AG04450 (cell line): ENCODE data around the gene IL3. TPM values are rescaled to one million over a fixed set of nuclear protein-coding genes. Genes with fewer than 3 reads are reported as not detected.
A peak's percentile ranks its signal among the peaks of the same experiment; 100 is the strongest.

Experiments used
- CTCF ChIA-PET: fragments of 300-600, 350-600 bp; formaldehyde crosslinking; extraction: SDS; loops from one replicate; lab custom pipeline; 2022; ENCODE audit warnings: antibody characterized with exemption, inconsistent platforms; lab: Charles Lee
- POLR2A ChIA-PET: fragments of 350-600 bp; formaldehyde crosslinking; extraction: SDS; loops from one replicate; lab custom pipeline; 2021; ENCODE audit warnings: antibody characterized with exemption, inconsistent platforms; lab: Yijun Ruan, JAX
- DNase-seq: peaks from one replicate; pipeline ENCODE4 v3.0.0-alpha.2; 2011; ENCODE audit warnings: low read depth, low spot score
- H3K27ac ChIP-seq: one replicate; pipeline ENCODE4 v1.5.1; 2012; ENCODE audit warnings: low read depth, low read length, control low read depth
- H3K27me3 ChIP-seq: one replicate; pipeline ENCODE4 v1.6.0; 2012; ENCODE audit warnings: low read length; ENCODE audit not compliant: control insufficient read depth, insufficient read depth
- H3K4me3 ChIP-seq: 2 replicates; pipeline ENCODE4 v1.5.1; 2011; ENCODE audit warnings: mild to moderate bottlenecking, low read depth, low read length, control low read depth
- H3K9me3 ChIP-seq: 2 replicates; pipeline ENCODE4 v1.5.1; 2012; ENCODE audit warnings: low read length; ENCODE audit not compliant: control insufficient read depth, insufficient read depth
- CTCF ChIP-seq: IDR thresholded peaks from 2 replicates; pipeline ENCODE4 v1.5.1; 2011; ENCODE audit warnings: low read depth, low read length, control low read depth, inconsistent platforms
- polyA plus RNA-seq: library from polyadenylated mRNA; depleted of rRNA; stranded (reverse); fragments of >200 nt; gene quantifications from 2 replicates; pipeline ENCODE4 v1.2.3, GENCODE V29; 2011

The IL3 gene
- polyA plus RNA-seq, 1 experiment, result not detected

GRCh38 chr5:132059043-132059695, 1.3 kb upstream of the IL3 start:
- DNase-seq, result no peak
- ChIA-PET POLR2A (no interaction called here), CTCF (interaction anchor here (0.9 kb wide), 1 partner anchor 121 kb away, joined by 3 read pairs; no protein-coding TSS in a partner anchor)
- H3K9me3 ChIP-seq, result no peaks in the 10 kb centered on the region; the same call in 1 of the 2 replicates
- H3K4me3 ChIP-seq, result no peak overlapping the region
- peaks cover 20% of the 10 kb centered on the region for H3K27me3 ChIP-seq
- TF ChIP-seq CTCF, result no peak
- no peak overlapping the region for H3K27ac ChIP-seq

GRCh38 chr5:132059696-132060500, 557 bp upstream of the IL3 start:
- ChIA-PET POLR2A (no interaction called here), CTCF (interaction anchor here (0.9 to 1.0 kb wide), 2 partner anchors 120 kb away, joined by 3 read pairs; no protein-coding TSS in a partner anchor)
- no peak for TF ChIP-seq CTCF

GRCh38 chr5:132063090-132063911, 2.8 kb downstream of the IL3 start:
- Histone ChIP-seq H3K27ac (no peak overlapping the region), H3K9me3 (no peaks in the 10 kb centered on the region; the same call in 1 of the 2 replicates), H3K4me3 (no peak overlapping the region), H3K27me3 (peaks cover 8% of the 10 kb centered on the region)
- TF ChIP-seq CTCF, result peak; percentile 97
- DNase-seq, result peak; percentile 30
- POLR2A ChIA-PET, result no interaction called here
- CTCF ChIA-PET, result interaction anchor here (0.5 to 5.0 kb wide), 42 partner anchors 9 to 894 kb away, joined by 3 to 55 read pairs (median 4); partner anchors contain the start of genes CSF2 and P4HA2

More at GRCh38 chr5:132059696-132060500, 557 bp upstream of the IL3 start:
- H3K9me3 ChIP-seq, result no peaks in the 10 kb centered on the region; the same call in 1 of the 2 replicates
- no peak overlapping the region for H3K4me3 ChIP-seq
- no peak for DNase-seq
- H3K27me3 ChIP-seq, result peaks cover 16% of the 10 kb centered on the region
- no peak overlapping the region for H3K27ac ChIP-seq

- ChIA-PET POLR2A (no interaction called here), CTCF (interaction anchor here (0.6 to 5.0 kb wide), 25 partner anchors 10 to 638 kb away, joined by 3 to 55 read pairs (median 6); partner anchors contain the start of genes CSF2 and P4HA2)
- no peak overlapping the region for H3K27ac ChIP-seq
- DNase-seq, result no peak
- TF ChIP-seq CTCF, result no peak
- no peaks in the 10 kb centered on the region; the same call in 1 of the 2 replicates for H3K9me3 ChIP-seq
- no peak overlapping the region for H3K4me3 ChIP-seq
- peaks cover 4% of the 10 kb centered on the region for H3K27me3 ChIP-seq
These were observed 3.7 kb downstream of the IL3 start for GRCh38 chr5:132064140-132064539.
